GM10248 (cell line): ENCODE measurements around the gene CARD14.

ENCODE experiments used
- CTCF ChIA-PET: fragments of 300-600 bp; sonication (Branson Sonifier 250); formaldehyde crosslinking; extraction: SDS; loops from one replicate; lab custom pipeline; 2021; ENCODE audit warnings: antibody characterized with exemption; lab: Yijun Ruan, JAX
- POLR2A ChIA-PET: fragments of 350-650 bp; sonication (Branson Sonifier 250); formaldehyde crosslinking; extraction: SDS; loops from one replicate; lab custom pipeline; 2020; ENCODE audit warnings: antibody characterized with exemption; lab: Yijun Ruan, JAX
- DNase-seq: peaks from one replicate; pipeline ENCODE4 v3.0.0; 2012; ENCODE audit errors: extremely low spot score
- CTCF ChIP-seq: IDR thresholded peaks from 2 replicates; pipeline ENCODE4 v1.5.1; 2012; ENCODE audit warnings: mild to moderate bottlenecking, low read depth; ENCODE audit errors: extremely low read depth, missing control alignments, control extremely low read depth

CARD14 gene

GRCh38 chr17:80168371-80168770 lies 1.5 kb upstream of the CARD14 start:
- POLR2A ChIA-PET = no interaction called here
- no peak for TF ChIP-seq CTCF
- no peak for DNase-seq
- CTCF ChIA-PET = interaction anchor here (1.3 kb wide), 1 partner anchor 28 kb away, joined by 5 read pairs; no protein-coding TSS in a partner anchor

- ChIA-PET CTCF (no interaction called here), POLR2A (no interaction called here)
- no peak for DNase-seq
- TF ChIP-seq CTCF = no peak
These were observed 723 bp upstream of the CARD14 start for GRCh38 chr17:80169107-80169506.

GRCh38 chr17:80171681-80172080 lies 1.9 kb downstream of the CARD14 start:
- ChIA-PET CTCF (no interaction called here), POLR2A (no interaction called here)

GRCh38 chr17:80173126-80173525 lies 3.3 kb downstream of the CARD14 start:
- DNase-seq = no peak
- TF ChIP-seq CTCF = no peak
- ChIA-PET CTCF (interaction anchor here (1.0 kb wide), 1 partner anchor 18 kb away, joined by 3 read pairs; no protein-coding TSS in a partner anchor), POLR2A (no interaction called here)

More at GRCh38 chr17:80171681-80172080, 1.9 kb downstream of the CARD14 start:
- TF ChIP-seq CTCF = no peak
- DNase-seq = no peak

GRCh38 chr17:80173916-80174315 lies 4.1 kb downstream of the CARD14 start:
- no peak for TF ChIP-seq CTCF
- ChIA-PET CTCF (interaction anchor here (1.0 kb wide), 1 partner anchor 17 kb away, joined by 3 read pairs; no protein-coding TSS in a partner anchor), POLR2A (no interaction called here)

GRCh38 chr17:80176757-80177156 lies 6.9 kb downstream of the CARD14 start:
- DNase-seq = no peak
- ChIA-PET POLR2A (no interaction called here), CTCF (no interaction called here)
- no peak for TF ChIP-seq CTCF

More at GRCh38 chr17:80173916-80174315, 4.1 kb downstream of the CARD14 start:
- no peak for DNase-seq
